Activated CD4-positive, alpha-beta T cell treated with anti-CD3 and anti-CD28 coated beads, Interleukin-2, Interleukin-4, amounts not matched to agents 100 ng/mL and 50 ng/mL, durations not matched to agents 16 hours and 8 hours (primary cell): Measurements from ENCODE around the gene HSPB7.
"Not testable (repeated sequence)": the region's sequence is repeated elsewhere in the genome, so short reads cannot be mapped to it uniquely, and the experiment has no call there.

Source experiments
- DNase-seq: peaks from one replicate; pipeline ENCODE4 v3.0.0-alpha.2; 2020; ENCODE audit warnings: low spot score

HSPB7 gene

DNA sequence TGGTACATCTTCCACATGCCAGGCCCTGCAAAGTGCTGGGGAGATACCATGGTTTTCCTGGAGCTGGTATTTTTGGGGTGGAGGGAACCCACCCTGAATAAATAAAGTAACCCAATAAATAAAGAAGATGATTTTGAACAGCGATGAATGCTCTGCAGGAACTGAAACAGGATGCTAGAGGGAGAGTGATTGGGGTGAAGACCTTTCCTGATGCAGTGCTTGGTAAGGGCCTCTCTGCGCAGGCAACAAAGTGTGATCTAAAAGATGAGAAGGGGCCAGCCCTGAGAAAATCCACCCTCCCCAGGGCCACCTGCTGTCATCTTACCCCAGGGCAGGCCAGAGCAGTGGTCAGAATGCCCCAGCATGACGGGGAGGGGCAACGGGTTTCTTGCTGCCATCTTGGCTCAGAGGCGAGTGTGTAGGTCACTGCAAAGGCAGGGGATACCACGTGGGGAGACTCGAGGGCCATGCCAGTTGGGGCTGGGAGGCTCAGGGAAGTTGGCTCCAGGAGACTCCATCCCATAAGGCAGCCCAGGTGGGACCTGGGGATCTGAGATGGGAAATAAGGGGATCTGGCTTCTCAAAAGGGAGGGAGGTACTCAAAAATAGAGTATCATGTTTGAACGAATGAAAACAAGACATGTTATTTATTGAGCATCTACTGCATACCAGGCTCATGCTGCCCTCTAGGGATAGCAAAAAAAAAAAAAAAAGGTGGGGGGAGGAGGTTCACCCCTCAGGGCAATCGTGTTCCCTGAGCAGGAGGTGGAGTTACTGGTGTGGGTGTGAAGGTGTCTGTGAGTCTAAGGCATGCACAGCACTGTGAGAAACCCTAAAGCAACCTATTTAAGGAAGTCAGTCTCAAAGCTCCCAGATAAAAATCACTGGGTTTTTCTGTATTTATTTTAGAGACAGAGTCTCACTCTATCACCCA is 11.0 kb downstream of the HSPB7 start:
- peak; percentile 24 for DNase-seq

GRCh38 chr1:16006010-16006409 is 11.8 kb downstream of the HSPB7 start:
- DNase-seq = no peak

DNA sequence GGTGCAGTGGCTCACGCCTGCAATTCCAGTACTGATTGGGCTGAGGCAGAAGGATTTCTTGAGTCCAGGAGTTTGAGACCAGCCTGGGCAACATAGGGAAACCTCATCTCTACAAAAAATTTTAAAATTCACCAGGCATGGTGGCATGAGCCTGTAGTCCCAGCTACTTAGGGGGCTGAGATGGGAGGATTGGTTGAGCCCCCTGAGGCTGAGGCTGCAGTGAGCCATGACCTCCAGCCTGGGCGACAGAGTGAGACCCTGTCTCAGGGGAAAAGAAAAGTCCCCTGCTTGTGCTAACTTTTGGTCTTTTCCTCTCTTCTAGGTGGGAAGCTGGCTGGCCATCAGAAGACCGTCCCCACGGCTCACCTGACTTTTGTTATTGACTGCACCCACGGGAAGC is 12.2 kb downstream of the HSPB7 start:
- DNase-seq = no peak

DNA sequence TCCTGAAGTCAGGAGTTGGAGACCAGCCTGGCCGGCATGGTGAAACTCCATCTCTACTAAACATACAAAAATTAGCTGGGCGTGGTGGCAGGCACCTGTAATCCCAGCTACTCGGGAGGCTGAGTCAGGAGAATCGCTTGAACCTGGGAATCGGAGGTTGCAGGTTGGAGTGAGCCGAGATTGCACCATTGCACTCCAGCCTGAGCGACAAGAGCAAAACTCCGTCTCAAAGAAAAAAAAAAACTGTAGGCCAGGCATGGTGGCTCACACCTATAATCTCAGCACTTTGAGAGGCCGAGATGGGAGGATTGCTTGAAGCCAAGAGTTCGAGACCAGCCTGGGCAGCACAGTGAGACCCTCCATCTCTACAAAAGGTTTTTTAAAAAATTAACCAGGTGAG is 16.6 kb downstream of the HSPB7 start:
- not testable (repeated sequence) for DNase-seq

GRCh38 chr1:15998929-15999328 is 18.9 kb downstream of the HSPB7 start:
- DNase-seq = no peak

- no peak for DNase-seq
Measured at GRCh38 chr1:15997637-15998280, 20.1 kb downstream of the HSPB7 start.

DNA sequence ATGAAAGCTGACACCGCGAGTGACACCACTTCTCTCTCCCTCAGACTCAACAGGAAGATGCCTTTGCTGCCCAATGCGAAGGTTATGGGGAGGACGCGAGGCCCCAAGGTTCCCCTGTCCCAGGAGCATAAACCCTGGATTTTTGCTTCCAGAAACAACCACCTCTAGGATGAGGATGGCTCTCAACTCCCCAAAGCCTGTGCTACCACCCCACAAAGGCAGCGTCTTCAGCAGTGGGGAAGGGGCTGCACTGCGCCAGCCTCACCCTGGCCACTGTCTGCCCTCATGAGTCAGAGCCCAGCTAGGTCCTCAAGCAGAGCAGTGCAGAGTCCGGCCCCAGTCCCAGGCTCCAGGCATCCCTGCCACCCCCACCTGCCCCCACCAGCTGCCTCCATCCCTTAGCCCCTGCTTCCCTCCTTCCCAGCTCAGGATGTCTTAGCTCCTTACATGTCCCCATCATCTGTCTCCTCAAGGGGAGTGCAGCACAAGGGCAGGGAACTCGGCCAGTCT is 20.7 kb downstream of the HSPB7 start:
- no peak for DNase-seq

GRCh38 chr1:15994590-15995351 is 23.1 kb downstream of the HSPB7 start:
- DNase-seq = peak; percentile 42

GRCh38 chr1:15994081-15994480 is 23.8 kb downstream of the HSPB7 start:
- no peak for DNase-seq

- DNase-seq = no peak
Measured at GRCh38 chr1:15993666-15994065, 24.2 kb downstream of the HSPB7 start.

DNA sequence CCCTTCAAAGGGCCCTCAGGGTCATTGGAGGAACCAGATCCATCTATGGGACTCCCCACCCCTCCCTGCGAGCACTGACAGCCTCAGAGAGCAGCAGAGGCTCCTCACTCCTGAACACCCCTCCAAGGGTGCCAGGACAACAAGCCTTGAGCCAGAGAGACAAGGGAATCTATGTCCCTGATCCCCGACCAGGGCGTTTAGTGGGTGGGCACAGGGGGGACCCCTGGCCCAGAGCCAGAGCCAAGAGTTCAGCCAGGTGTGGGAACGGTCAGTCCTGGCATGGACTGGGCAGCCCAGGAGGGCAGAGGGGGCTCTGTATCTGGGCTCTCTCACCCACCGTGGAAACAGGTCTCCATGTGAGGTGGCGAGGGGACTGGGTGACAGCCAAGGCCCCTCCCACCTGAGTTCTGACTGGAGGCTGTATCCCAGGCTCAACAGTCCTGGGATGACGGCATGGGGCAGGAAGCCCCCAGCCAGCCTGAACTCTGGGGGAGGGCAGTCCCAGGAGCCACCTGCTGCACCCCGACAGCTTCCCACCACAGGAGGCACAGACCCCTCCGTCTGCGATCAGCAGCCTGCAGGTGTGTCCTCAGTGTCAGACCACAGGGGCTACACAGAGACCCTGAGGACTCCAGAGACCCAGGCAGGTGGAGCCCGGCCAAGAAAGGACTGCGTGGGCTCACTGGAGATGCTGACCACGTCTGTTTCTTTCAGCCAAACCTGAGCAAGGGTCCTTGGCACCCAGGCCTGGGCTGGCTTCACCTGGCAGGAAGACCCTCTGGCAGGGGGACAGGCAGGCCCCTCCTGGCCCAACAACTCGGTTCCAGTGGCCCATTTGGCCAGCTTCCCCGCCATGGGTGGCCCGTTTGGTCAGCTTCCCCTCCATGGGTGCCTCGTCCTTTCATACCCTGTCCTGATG is 25.0 kb downstream of the HSPB7 start:
- DNase-seq = no peak

GRCh38 chr1:15992187-15992553 is 25.7 kb downstream of the HSPB7 start:
- DNase-seq = no peak

DNA sequence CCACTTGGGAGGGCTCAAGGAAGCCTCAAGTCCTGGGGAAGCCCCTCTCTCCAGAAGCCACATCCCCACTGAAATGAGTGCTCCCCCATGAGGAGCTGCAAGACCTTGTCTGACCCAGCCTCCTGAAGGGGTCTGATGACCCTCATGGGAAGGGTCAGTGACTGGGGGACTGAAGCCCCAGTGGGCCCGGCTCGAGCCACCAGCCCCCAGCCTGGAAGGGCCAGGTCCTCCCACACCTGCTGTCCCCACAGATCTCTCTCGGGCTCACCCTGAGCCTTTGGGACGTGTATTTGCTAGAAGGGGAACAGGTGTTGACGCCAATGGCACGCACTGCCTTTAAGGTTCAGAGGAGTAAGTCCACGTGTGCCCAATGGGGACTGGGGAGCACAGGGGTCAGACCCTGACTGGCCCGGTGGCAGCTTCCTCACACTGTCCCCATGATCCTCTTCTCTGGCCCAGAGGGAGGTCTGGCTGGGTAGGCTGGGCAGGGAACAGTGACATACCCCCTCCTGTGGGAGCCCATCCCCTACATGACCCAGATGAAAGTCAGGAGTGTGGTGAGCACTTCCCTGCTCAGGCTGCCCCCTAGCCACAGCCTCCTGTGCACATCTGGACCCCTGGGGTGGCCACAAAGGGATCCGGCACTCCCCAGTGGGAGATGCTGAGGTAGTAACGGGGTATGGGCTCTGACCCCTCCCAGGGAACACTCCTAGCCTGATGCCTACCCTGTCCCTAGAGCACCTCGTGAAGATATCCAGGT is 26.2 kb downstream of the HSPB7 start:
- DNase-seq = no peak

DNA sequence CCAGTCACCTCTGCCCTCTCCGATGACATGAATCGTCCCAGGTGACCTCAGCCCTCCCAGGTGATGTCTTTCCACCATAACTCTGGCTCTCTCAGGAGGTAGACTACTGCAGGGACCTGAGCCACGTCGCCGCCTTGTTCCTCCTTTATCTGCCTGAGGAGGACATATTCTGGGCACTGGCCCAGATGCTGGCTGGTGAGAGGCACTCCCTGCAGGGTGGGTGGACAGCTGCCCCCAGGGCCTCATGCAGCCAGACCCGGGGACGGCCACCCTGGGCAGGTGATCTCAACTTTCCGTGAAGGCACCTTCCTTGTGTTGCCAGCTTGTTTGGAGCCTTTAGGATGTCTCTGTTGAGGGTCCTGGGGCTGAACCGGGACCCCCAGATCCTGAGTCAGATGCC is 28.1 kb downstream of the HSPB7 start:
- DNase-seq = no peak

- no peak for DNase-seq
Measured at GRCh38 chr1:15988856-15989736, 28.7 kb downstream of the HSPB7 start.

GRCh38 chr1:15985611-15986297 is 32.1 kb downstream of the HSPB7 start:
- no peak for DNase-seq

GRCh38 chr1:15983275-15983674 is 34.6 kb downstream of the HSPB7 start:
- DNase-seq = no peak

DNA sequence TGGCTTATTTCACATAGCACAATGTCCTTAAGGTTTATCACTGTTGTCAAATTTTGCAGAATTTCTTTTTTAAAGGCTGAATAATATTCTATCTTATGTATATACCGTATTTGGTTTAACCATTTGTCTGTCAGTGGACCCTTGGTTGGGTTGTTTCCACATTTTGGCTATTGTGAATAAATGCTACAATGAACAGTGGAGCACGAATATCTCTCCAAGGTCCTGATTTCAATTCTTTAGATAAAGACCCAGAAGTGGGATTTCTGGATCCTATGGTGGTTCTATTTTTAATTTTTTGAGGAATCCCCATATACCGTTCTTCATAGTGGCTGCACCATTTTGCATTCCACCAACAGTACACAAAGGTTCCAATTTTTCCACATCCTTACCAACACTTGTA is 36.2 kb downstream of the HSPB7 start:
- no peak for DNase-seq

- not testable (repeated sequence) for DNase-seq
Measured at GRCh38 chr1:15977947-15978346, 39.9 kb downstream of the HSPB7 start.
